GM19438 (cell line): ENCODE results near the gene AK4.

Experiments used
- ATAC-seq: cut with Tn5 transposase; IDR thresholded peaks from one replicate; pipeline ENCODE4 v1.9.1; 2021; ENCODE audit warnings: low read depth; ENCODE audit not compliant: unreplicated experiment

Gene AK4

DNA sequence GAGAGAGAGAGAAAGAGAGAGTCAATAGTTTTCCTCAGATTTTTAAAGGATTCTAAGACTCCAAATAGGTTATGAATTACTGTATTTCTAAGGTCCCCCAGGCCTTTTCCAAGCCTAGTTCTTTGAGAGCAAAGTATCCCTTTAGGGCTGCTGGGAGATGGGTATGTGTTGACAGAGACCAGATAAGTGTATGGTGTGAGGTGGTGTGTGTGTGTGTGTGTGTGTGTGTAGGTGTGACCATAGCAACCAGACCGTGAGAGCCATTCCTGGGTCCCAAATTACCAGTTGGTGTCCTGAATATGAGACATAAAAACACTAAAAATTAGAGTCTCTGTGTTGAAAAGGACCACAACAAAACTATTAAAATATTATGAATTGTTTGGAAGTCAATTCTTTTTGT lies 119.7 kb downstream of the AK4 start:
- ATAC-seq, result no peak

DNA sequence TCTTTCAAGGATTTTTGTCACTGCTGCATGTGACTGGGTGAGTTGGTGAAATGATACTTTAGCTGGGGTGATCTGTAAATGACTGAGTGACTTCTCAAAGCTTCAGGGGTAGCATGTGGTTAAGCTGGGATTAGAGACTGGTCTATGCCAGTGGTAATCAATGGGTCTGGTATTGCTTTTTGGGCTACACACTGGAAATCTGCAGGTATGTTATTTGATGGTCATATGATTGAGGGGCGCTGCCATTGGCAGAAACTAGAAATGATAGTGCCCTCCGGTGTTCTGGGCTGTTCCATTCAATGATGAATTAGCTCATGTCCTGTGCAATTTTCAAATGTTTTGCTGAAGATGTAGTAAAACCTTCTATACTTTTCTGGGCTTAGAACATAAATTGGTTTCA lies 121.6 kb downstream of the AK4 start:
- ATAC-seq, result no peak

DNA sequence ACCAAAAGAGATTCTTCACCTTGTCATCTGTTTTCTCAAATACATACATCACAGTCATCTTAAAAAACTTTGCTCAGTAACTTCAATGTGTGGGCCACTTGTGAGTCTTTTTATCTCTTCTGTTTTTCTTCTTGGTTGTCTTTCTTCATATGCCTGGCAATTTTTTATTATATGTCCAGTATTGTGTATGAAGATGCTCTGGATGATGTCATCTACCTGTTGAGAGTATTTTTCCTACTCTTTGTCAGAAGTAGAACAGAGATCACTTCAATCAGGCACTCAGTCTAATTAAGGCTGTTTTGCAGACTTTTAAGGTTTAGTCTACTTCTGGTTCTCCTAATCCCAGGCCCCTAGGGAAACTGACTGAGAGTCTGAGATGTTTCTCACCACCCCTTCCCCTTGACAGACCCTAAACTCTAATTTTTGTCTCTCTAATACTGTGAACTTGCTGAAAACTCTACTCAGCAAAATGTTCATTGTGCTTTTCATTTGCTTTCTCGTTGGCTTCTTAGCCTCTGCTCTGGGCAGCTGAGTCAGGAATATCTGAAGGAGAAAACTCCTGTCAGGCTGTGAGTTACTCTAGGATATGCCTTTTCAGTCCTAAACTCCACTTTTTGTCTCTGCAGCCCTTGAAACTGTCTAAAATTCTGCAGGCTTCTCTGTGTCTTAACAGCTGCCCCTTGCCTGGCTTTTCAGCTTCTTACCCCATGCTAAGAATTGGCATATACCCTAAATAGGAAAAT lies 128.4 kb downstream of the AK4 start:
- no peak for ATAC-seq

DNA sequence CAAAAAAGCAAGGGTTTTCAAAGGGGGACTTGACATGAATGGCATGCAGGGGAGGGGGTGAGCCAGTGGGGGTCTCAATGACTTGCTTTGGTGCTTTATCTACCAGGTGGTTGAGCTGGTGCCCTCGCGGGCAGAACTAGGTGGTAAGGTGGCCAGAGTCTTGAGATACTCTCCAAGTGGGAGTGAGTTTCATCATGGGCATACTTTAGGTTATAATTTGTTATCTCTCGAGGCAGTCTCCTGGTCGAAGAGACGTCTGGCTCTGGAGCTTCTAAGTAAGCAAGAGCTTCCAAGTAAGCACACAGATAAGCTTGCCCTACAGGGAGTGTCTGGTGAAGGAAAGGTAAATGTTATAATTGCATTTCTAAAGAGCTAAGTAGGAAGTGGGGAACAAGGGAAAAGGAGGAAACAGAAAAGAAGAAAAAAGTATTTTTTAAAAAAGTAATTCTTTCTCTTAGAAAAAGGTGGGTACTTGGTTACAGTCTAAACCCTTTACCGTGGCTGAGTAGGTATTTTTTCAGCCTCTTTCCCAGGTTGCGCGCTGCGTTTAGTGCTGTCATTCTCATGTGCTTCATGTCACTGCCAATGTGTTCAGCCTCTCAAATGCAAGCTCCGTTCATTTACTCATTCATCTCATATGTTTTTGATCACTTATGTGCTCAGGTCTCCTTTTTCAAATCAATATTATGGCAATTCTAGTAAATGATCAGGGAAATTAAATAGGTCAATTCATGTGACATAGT lies 129.8 kb downstream of the AK4 start:
- ATAC-seq, result no peak

DNA sequence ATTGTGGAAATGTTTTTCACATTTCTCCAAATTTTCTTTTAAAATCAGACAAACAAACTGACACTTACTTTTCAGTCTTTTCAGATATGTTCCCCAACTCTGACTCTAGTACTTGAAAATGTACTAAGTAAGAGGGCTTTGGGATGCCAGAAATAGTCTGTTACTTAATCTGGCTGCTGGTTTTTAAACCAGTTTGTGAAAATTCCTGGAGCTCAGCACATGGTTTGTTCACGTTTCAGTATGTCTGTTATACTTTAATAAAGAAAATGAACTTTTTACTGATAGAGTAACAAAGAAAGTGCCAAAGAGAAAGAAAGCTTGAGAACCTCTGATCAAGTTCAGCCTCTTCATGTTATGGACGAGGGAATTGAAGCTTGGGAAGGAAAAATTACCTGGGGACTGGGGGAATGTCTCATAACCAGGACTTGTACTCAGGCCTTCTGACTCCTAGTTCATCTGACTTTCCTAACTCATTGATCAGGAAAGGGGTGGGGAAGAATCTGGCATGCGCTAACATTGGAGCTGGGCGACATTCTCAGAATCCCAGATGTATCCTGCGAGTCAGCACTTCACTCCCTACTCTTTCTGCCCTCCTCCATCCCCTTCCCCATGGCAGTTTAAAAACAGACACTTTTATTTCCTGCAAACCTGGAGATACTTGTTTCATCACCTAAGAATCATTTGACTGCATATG lies 130.5 kb downstream of the AK4 start:
- ATAC-seq, result no peak

DNA sequence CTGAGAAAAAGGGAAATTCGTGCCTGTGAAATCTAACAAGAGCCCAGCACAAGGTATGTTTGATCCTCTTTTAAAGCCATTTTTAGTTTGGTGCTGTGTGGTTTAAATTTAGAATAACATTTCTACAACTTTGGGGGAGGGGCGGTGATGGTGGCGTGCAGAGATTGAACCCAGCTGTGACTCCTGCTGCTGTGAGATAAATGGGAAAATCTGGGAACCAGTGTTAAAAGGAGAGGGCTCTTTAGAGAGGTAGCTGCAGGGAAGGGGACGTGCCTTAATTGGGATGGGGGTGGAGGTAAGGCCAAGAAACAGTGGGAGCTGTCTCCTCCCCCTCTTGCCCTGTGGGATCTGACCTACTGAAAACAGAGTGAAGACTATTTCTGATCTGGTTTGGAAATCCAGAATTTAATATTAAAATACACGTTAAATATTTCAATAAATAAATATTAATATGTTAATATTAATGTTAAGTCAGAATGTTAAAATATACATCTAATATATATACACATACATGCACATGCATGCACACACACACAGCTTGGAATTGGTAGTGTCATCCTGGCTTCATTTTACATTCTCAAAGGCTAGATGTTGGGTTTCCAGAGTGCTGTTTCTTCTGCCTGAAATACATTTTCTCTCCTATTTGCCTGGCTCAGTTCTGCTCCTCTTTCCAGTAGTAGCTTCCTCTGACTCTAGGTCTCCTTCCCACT lies 131.2 kb downstream of the AK4 start:
- ATAC-seq, result no peak
